Endothelial cell of umbilical vein (primary cell): ENCODE data around the gene CDC14B.

ENCODE experiments used
- POLR2A ChIP-seq: IDR thresholded peaks from 2 replicates; pipeline ENCODE4 v1.6.1; 2012; ENCODE audit warnings: low read depth, mild to moderate bottlenecking, control low read depth, low read length
- POLR2AphosphoS5 ChIP-seq: IDR thresholded peaks from 2 replicates; pipeline ENCODE4 v1.6.1; 2012; ENCODE audit warnings: low read depth, mild to moderate bottlenecking, control low read depth, low read length, moderate library complexity; ENCODE audit not compliant: insufficient read depth

- TF ChIP-seq POLR2A (no peak), POLR2AphosphoS5 (no peak)
Observed at GRCh38 chr9:96495341-96495740, 124.3 kb downstream of the CDC14B start.
